Glutamatergic neuron (in vitro differentiated cells): ENCODE results near the gene KLRG1. TPM values are rescaled to one million over a fixed set of nuclear protein-coding genes. Genes with fewer than 3 reads are reported as not detected.

Source experiments
- DNase-seq: peaks from one replicate; pipeline ENCODE4 v3.0.0; 2022
- H3K27ac Mint-ChIP-seq: one replicate; pipeline ENCODE4 v1.8.0; 2020; ENCODE audit warnings: mild to moderate bottlenecking, mixed read lengths, inconsistent platforms; ENCODE audit not compliant: unreplicated experiment
- H3K27me3 Mint-ChIP-seq: one replicate; pipeline ENCODE4 v1.8.0; 2020; ENCODE audit warnings: mild to moderate bottlenecking, moderate library complexity, mixed read lengths, inconsistent platforms; ENCODE audit not compliant: unreplicated experiment
- H3K36me3 Mint-ChIP-seq: one replicate; pipeline ENCODE4 v1.8.0; 2020; ENCODE audit warnings: mild to moderate bottlenecking, mixed read lengths, inconsistent platforms; ENCODE audit not compliant: unreplicated experiment
- H3K4me1 Mint-ChIP-seq: one replicate; pipeline ENCODE4 v1.8.0; 2020; ENCODE audit warnings: mild to moderate bottlenecking, low read depth, mixed read lengths, inconsistent platforms; ENCODE audit not compliant: unreplicated experiment
- H3K4me3 Mint-ChIP-seq: one replicate; pipeline ENCODE4 v1.8.0; 2020; ENCODE audit warnings: mild to moderate bottlenecking, mixed read lengths, inconsistent platforms; ENCODE audit not compliant: unreplicated experiment
- H3K9me3 Mint-ChIP-seq: one replicate; pipeline ENCODE4 v1.8.0; 2020; ENCODE audit warnings: mild to moderate bottlenecking, moderate library complexity, mixed read lengths, inconsistent platforms; ENCODE audit not compliant: unreplicated experiment
- CTCF ChIP-seq: fragments of 200-600 bp; sonication (generic); IDR thresholded peaks from one replicate; pipeline ENCODE4 v1.5.0; 2021; ENCODE audit not compliant: partially characterized antibody, unreplicated experiment
- total RNA-seq: library from RNA; stranded (reverse); fragmentation: NEBNext Ultra II Directional; extraction: Animal tissue kit (Norgen Biotek cat#: 25700); gene quantifications from one replicate; pipeline ENCODE4 v1.2.1, GENCODE V29; 2021; ENCODE audit not compliant: unreplicated experiment

Gene KLRG1
- total RNA-seq, 1 donor from 2014 or later = 5.2 TPM

DNA sequence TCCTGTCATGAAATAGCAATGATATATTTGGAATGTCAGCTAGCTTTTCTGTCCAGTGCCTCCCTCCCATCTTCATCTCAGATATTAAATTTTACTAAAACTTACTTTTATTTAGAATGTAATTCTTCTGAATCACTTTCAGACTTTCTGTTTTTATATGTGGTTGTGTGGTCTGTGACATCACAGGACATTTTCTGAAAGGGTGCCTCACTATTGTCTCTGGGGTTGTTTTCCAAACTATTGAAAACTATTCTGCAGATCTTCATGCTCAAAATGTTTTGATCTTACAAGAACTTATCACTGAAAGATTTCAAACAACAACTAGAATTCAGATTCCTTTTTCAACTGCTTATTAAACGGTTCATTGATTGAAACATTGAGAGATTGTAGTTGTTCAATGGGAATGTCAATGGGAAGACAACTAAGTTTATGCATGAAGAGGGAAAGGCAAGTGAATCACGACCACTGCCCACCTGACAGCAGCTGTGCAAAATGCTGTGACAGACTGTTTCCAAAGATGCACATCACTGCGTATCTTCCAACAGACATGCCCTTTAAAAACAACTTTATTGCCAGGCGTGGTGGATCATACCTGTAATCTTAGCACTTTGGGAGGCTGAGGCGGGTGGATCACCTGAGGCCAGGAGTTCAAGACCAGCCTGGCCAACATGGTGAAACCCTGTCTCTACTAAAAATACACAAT is 51.3 kb downstream of the KLRG1 start:
- no peak overlapping the region for H3K4me3 Mint-ChIP-seq
- H3K36me3 Mint-ChIP-seq = peaks cover 4% of the 10 kb centered on the region
- DNase-seq = no peak
- no peaks in the 10 kb centered on the region for H3K27me3 Mint-ChIP-seq
- no peaks in the 10 kb centered on the region for H3K9me3 Mint-ChIP-seq
- H3K4me1 Mint-ChIP-seq = peaks cover 7% of the 10 kb centered on the region
- no peak overlapping the region for H3K27ac Mint-ChIP-seq
- no peak for TF ChIP-seq CTCF

DNA sequence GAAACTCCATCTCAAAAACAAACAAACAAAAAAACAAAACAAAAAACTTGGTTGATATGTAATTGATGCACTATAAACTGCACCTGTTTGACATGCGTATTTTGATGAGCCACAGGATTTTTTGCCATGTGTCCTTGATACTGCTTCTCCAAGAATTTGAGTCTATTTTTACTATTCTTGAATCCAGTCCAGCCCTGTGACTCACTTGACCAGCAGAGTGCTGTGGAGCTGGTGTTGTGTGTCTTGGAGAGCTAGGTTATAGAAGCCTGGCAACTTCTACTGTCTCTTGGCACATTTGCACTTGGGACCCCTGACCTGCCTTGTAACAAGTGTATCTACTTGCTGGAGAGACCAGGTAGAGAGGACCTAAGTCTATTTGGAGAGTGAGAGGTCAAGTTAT is 52.0 kb downstream of the KLRG1 start:
- Mint-ChIP-seq H3K4me3 (no peak overlapping the region), H3K9me3 (no peaks in the 10 kb centered on the region), H3K36me3 (peaks cover 6% of the 10 kb centered on the region), H3K27me3 (no peaks in the 10 kb centered on the region), H3K27ac (no peak overlapping the region), H3K4me1 (peaks cover 7% of the 10 kb centered on the region)
- TF ChIP-seq CTCF = no peak
- no peak for DNase-seq

DNA sequence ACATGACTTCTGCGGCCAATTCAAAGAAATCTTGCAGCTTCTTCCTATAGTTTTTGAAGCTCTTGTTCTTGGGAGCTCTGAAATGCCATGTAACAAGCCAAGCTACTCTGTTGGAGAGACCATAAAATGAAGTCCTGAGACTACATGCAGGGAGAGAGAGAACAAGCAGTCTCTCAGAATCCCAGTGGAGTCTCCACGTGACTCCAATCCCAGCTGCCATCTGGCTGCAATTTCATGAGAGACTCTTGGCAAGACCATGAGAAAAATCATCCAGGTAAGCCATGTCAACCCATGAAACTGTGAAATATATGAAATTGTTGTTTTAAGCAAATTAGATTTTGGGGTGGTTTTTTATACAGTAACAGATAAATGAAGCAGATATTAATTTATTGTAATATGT is 54.4 kb downstream of the KLRG1 start:
- Mint-ChIP-seq H3K9me3 (no peaks in the 10 kb centered on the region), H3K36me3 (peaks cover 6% of the 10 kb centered on the region), H3K4me1 (peaks cover 7% of the 10 kb centered on the region), H3K4me3 (peak overlapping the region; percentile 27), H3K27ac (peak overlapping the region; percentile 62), H3K27me3 (no peaks in the 10 kb centered on the region)
- DNase-seq = no peak
- no peak for TF ChIP-seq CTCF

DNA sequence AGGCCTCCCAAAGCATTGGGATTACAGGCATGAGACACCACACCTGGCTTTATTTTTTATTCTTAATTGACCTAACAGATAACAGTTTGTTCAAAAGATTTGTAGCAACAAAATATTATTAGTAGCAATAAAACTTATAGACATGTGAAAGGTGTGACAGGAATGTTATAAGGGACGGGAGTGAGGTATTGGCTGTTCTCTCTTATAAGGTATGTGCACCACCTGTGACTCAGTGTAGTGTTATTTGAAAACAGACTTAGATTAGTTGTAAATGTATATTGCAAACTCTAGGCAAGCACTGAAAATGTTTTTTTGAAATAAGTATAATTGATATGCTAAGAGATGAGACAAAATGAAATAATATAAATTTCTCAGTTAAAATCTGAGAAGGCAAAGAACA is 57.8 kb downstream of the KLRG1 start:
- Mint-ChIP-seq H3K27ac (no peak overlapping the region), H3K9me3 (no peaks in the 10 kb centered on the region), H3K4me1 (peaks cover 7% of the 10 kb centered on the region), H3K36me3 (peaks cover 6% of the 10 kb centered on the region), H3K27me3 (no peaks in the 10 kb centered on the region), H3K4me3 (no peak overlapping the region)
- TF ChIP-seq CTCF = no peak
- DNase-seq = no peak

DNA sequence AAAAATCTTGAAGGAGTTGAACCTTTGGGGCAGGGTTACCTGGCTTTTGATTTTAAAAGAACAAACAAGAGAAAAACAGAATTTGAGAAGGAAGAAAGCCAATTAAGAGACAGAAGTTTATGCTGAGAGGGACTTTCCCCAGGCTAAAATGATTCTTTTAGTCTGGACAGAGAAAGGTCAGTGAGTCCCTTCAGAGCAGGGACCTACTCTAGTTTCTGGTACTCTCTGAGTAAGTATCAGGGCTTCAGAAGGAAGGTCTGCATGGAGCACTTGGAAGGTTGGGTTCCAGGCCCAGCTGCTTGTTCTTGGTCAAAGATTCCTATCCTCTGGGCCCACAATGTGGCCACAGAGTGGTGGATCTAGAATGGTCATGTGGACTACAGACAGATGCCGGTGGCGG is 59.6 kb downstream of the KLRG1 start:
- DNase-seq = no peak
- peaks cover 1% of the 10 kb centered on the region for H3K4me1 Mint-ChIP-seq
- no peaks in the 10 kb centered on the region for H3K27me3 Mint-ChIP-seq
- TF ChIP-seq CTCF = no peak
- H3K4me3 Mint-ChIP-seq = no peak overlapping the region
- no peak overlapping the region for H3K27ac Mint-ChIP-seq
- H3K9me3 Mint-ChIP-seq = no peaks in the 10 kb centered on the region
- H3K36me3 Mint-ChIP-seq = peaks cover 6% of the 10 kb centered on the region
